ENCODE measurements around the gene WASL. TPM values are rescaled to one million over a fixed set of nuclear protein-coding genes. Genes with fewer than 3 reads are reported as not detected.

WASL gene
- polyA plus RNA-seq, 1 donor (not counting 4 experiments of a cell fraction or from before 2014, with no cell fraction given): 17.5 TPM

DNA sequence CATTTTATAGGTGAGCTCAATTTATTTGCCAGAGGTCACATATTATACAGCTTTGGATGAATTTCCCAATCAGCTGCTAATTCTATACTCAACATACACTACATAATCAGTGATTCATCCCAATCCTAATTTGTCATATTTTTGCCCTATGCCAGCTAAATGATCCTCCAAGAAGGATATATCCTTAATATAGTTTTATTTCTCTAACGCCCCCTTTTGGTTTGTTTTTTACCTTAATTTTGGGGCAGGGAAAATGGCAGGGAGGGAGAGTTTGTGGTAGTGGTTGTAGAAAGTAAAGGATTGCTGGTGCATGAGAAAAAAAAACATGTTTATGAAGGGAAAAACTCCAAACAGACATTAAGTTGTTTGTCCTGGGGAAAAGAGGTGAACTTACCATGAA is 31.9 kb downstream of the WASL start:
- Histone ChIP-seq H3K4me2 (ENCODE audit: control insufficient read depth, extremely low read depth, insufficient read depth, low read depth, low read length) (no peak overlapping the region), H3K4me3 (ENCODE audit: control insufficient read depth in 2 of 3, extremely low read depth in 1 of 3, insufficient read depth in 2 of 3, low read depth in 1 of 3, low read length in 3 of 3) (no peak overlapping the region), H3K4me1 (ENCODE audit: control insufficient read depth, extremely low read depth, insufficient read depth, low read length) (peaks cover 8% of the 10 kb centered on the region), H3K36me3 (ENCODE audit: control insufficient read depth in 2 of 2, extremely low read depth in 1 of 2, insufficient read depth in 2 of 2, low read length in 2 of 2) (peaks cover 0 to 2% of the 10 kb centered on the region in 2 experiments), H2AFZ (ENCODE audit: control insufficient read depth, low read length) (no peak overlapping the region), H3K9me1 (ENCODE audit: control insufficient read depth, extremely low read depth, insufficient read depth, low read length) (no peaks in the 10 kb centered on the region), H3K9ac (ENCODE audit: control insufficient read depth, extremely low read depth, insufficient read depth, low read length) (no peak overlapping the region), H3K79me2 (ENCODE audit: control insufficient read depth, insufficient read depth, low read length) (peaks cover 71% of the 10 kb centered on the region), H4K20me1 (ENCODE audit: control insufficient read depth, extremely low read depth, insufficient read depth, low read length) (no peaks in the 10 kb centered on the region), H3K27me3 (ENCODE audit: control insufficient read depth, extremely low read depth, insufficient read depth, low read length) (no peaks in the 10 kb centered on the region), H3K27ac (ENCODE audit: control insufficient read depth, insufficient read depth, low read length) (no peak overlapping the region), H3K9me3 (ENCODE audit: control insufficient read depth, low read depth, low read length) (no peaks in the 10 kb centered on the region)
- FAIRE-seq (no peak), DNase-seq (ENCODE audit: low read depth, low spot score) (no peak)
- dilution Hi-C loops (cut with MboI; ENCODE audit: extremely low pct_ligation_motif_present, low sequenced_read_pairs): no loop called here
- TF ChIP-seq EZH2 (IDR thresholded peaks at IDR 0.05; ENCODE audit: low read length): no peak
- TF ChIP-seq, protein P1, sequence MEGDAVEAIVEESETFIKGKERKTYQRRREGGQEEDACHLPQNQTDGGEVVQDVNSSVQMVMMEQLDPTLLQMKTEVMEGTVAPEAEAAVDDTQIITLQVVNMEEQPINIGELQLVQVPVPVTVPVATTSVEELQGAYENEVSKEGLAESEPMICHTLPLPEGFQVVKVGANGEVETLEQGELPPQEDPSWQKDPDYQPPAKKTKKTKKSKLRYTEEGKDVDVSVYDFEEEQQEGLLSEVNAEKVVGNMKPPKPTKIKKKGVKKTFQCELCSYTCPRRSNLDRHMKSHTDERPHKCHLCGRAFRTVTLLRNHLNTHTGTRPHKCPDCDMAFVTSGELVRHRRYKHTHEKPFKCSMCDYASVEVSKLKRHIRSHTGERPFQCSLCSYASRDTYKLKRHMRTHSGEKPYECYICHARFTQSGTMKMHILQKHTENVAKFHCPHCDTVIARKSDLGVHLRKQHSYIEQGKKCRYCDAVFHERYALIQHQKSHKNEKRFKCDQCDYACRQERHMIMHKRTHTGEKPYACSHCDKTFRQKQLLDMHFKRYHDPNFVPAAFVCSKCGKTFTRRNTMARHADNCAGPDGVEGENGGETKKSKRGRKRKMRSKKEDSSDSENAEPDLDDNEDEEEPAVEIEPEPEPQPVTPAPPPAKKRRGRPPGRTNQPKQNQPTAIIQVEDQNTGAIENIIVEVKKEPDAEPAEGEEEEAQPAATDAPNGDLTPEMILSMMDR (optimal IDR thresholded peaks at IDR 0.05 in 1 of 3, IDR thresholded peaks at IDR 0.05 in 1 of 3, conservative IDR thresholded peaks at IDR 0.05 in 1 of 3; ENCODE audit: extremely low read depth in 1 of 3, insufficient read depth in 2 of 3, low read length in 3 of 3): no peak

DNA sequence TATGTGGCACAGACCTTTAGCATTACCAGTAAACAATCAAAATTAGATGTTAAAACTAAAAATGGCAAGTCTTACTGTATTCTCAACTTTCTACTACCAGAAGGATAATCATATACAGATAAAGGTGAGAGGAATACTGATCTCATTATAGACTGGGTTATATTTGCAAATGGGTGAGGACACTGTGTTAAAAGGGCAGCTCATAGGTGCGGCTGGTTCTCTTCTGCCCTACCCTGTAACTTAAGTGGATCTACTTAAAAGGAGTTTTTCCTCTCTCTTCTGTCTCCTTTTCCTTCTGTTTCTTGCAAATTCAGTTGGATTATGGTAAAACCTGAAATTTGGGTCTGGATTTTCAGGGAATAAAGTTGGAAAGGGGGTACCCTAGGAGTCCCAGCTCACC is 33.0 kb downstream of the WASL start:
- Histone ChIP-seq H2AFZ (ENCODE audit: control insufficient read depth, low read length) (no peak overlapping the region), H3K79me2 (ENCODE audit: control insufficient read depth, insufficient read depth, low read length) (peaks cover 65% of the 10 kb centered on the region), H3K9me3 (ENCODE audit: control insufficient read depth, low read depth, low read length) (no peaks in the 10 kb centered on the region), H4K20me1 (ENCODE audit: control insufficient read depth, extremely low read depth, insufficient read depth, low read length) (no peaks in the 10 kb centered on the region), H3K4me2 (ENCODE audit: control insufficient read depth, extremely low read depth, insufficient read depth, low read depth, low read length) (no peak overlapping the region), H3K27me3 (ENCODE audit: control insufficient read depth, extremely low read depth, insufficient read depth, low read length) (no peaks in the 10 kb centered on the region), H3K36me3 (ENCODE audit: control insufficient read depth in 2 of 2, extremely low read depth in 1 of 2, insufficient read depth in 2 of 2, low read length in 2 of 2) (peaks cover 0 to 2% of the 10 kb centered on the region in 2 experiments), H3K9ac (ENCODE audit: control insufficient read depth, extremely low read depth, insufficient read depth, low read length) (no peak overlapping the region), H3K9me1 (ENCODE audit: control insufficient read depth, extremely low read depth, insufficient read depth, low read length) (no peaks in the 10 kb centered on the region), H3K4me3 (ENCODE audit: control insufficient read depth in 2 of 3, extremely low read depth in 1 of 3, insufficient read depth in 2 of 3, low read depth in 1 of 3, low read length in 3 of 3) (no peak overlapping the region), H3K4me1 (ENCODE audit: control insufficient read depth, extremely low read depth, insufficient read depth, low read length) (peaks cover 9% of the 10 kb centered on the region), H3K27ac (ENCODE audit: control insufficient read depth, insufficient read depth, low read length) (no peak overlapping the region)
- TF ChIP-seq, protein P1 (optimal IDR thresholded peaks at IDR 0.05 in 1 of 3, IDR thresholded peaks at IDR 0.05 in 1 of 3, conservative IDR thresholded peaks at IDR 0.05 in 1 of 3; ENCODE audit: extremely low read depth in 1 of 3, insufficient read depth in 2 of 3, low read length in 3 of 3): no peak
- TF ChIP-seq EZH2 (IDR thresholded peaks at IDR 0.05; ENCODE audit: low read length): no peak
- DNase-seq (ENCODE audit: low read depth, low spot score) (no peak), FAIRE-seq (no peak)
- dilution Hi-C loops (cut with MboI; ENCODE audit: extremely low pct_ligation_motif_present, low sequenced_read_pairs): no loop called here
